CD4-positive, alpha-beta T cell treated with Interferon alpha-2 for 1 hour (primary cell): ENCODE data around the gene SH3BP5L.
"Not testable (repeated sequence)": the region's sequence is repeated elsewhere in the genome, so short reads cannot be mapped to it uniquely, and the experiment has no call there.

ENCODE experiments used
- DNase-seq, 2 donors: peaks; one replicate each; pipeline ENCODE4 v3.0.0-alpha.2; 2020 to 2022

Gene SH3BP5L

DNA sequence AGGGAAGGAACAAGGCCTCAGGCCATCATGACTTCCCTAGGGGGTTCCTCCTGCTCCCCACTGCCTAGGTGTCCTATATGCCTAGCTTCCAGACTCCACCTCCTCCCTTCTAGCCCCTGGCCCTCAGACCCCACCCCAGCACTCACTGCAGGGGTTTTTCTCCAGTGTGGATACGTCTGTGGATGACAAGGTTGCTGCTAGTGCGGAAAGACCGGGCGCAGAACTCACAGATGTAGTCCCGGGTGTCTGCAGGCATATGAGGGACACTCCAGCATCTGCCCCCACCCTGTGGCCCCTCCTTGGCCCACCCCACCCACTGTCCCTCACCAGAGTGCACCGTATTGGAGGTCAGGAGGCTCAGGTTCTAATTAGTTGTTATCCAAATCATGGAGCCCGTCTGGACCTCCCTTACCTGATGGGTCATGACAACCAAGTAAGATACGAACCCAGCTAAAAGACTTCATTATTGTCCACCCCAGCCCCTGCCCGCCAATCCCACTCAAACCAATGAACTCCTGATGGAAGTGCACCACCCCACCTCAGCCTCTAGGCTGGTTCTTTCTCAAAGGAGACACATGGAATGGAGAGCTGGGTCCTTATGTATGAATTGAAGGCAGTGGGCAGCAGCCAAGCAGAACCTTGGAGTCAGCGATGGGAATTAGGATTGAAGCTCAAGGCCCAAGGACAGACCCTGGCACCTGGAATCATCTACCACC lies 25.0 kb upstream of the SH3BP5L start:
- DNase-seq = no peak

GRCh38 chr1:248850124-248850523 lies 24.4 kb upstream of the SH3BP5L start:
- no peak for DNase-seq

- DNase-seq = no peak
Observed at GRCh38 chr1:248849637-248850036, 23.9 kb upstream of the SH3BP5L start.

- no peak for DNase-seq
Observed at GRCh38 chr1:248849152-248849551, 23.4 kb upstream of the SH3BP5L start.

GRCh38 chr1:248848602-248849001 lies 22.9 kb upstream of the SH3BP5L start:
- DNase-seq = no peak

DNA sequence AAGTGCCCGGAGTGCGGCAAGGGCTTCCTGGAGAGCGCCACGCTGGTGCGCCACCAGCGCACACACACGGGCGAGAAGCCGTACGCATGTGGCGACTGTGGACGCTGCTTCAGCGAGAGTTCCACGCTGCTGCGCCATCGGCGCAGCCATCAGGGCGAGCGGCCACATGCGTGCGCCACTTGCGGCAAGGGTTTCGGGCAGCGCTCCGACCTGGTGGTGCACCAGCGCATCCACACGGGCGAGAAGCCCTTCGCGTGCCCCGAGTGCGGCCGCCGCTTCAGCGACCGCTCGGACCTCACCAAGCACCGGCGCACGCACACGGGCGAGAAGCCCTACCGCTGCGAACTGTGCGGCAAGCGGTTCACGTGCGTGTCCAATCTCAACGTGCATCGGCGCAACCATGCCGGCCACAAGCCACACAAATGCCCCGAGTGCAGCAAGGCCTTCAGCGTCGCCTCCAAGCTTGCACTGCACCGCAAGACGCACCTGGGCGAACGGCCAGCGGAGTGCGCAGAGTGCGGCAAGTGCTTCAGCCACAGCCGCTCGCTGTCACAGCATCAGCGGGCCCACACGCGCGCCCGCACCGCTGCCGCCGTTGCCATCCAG lies 22.3 kb upstream of the SH3BP5L start:
- no peak for DNase-seq

DNA sequence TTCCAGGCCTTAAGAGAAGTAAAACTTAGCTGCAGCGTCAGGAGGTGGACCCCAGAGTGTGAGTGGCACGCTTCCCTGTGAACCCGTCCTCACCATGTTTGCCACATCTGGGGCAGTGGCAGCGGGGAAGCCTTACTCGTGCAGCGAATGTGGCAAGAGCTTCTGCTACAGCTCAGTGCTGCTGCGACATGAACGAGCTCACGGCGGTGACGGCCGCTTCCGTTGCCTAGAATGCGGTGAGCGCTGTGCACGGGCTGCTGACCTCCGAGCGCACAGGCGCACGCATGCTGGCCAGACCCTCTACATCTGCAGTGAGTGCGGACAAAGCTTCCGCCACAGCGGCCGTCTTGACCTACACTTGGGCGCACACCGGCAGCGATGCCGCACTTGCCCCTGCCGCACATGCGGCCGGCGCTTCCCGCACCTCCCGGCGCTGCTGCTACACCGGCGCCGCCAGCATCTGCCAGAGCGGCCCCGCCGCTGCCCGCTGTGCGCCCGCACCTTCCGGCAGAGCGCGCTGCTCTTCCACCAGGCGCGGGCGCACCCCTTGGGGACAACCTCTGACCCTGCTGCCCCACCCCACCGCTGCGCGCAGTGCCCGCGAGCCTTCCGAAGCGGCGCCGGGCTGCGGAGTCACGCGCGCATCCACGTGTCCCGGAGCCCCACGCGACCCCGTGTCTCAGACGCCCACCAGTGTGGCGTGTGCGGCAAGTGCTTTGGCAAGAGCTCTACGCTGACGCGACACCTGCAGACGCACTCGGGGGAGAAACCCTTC lies 21.7 kb upstream of the SH3BP5L start:
- no peak for DNase-seq

GRCh38 chr1:248844526-248844925 lies 18.8 kb upstream of the SH3BP5L start:
- no peak for DNase-seq

DNA sequence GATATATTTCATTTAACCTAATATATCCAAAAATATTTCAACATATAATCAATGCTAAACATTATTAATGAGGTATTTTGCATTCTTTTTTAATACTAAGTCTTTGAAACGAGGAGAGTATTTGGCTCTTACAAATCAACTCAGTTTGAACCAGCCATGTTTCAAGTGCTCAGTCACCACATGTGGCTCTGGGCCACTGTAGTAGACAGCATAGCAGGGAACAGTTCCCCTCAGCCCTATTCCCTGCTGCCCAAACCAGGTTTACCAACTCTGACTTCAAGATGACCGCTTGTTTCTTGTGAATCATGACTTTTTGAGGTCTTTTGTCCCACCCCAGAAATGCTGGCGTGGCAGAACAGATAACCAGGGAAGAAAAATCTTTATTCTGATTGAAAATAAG lies 18.0 kb upstream of the SH3BP5L start:
- DNase-seq = no peak

DNA sequence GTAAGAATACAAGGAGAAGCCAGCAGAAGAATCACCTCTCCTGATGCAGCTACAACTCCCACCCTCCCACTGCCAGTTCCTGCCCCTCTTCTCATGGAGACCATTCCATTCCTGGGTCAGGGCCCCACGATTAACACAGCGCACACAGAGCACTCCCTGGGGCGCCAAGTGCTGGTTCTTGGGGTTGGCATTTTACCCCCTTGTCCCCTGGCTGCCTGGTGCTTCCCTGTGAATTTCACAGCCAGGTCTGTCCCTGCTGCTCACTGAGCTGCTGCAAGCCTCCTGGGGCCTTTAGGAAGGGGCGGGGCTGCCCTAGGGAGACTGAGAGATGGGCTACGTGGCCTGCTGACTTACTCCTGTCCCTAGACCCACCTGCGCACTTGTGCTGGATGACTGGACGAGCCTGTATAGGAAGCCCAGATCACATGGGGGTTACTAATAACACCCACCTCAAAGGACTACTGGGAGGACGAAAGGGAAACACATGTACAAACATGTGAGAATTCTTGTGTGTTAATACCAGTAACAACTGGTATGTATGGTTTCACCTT lies 17.1 kb upstream of the SH3BP5L start:
- DNase-seq = no peak

- DNase-seq = peak; percentile 47 to 66
Observed at GRCh38 chr1:248841702-248842395, 16.1 kb upstream of the SH3BP5L start.

- DNase-seq = no peak
Observed at GRCh38 chr1:248840946-248841345, 15.2 kb upstream of the SH3BP5L start.

GRCh38 chr1:248839168-248839555 lies 13.4 kb upstream of the SH3BP5L start:
- no peak for DNase-seq

DNA sequence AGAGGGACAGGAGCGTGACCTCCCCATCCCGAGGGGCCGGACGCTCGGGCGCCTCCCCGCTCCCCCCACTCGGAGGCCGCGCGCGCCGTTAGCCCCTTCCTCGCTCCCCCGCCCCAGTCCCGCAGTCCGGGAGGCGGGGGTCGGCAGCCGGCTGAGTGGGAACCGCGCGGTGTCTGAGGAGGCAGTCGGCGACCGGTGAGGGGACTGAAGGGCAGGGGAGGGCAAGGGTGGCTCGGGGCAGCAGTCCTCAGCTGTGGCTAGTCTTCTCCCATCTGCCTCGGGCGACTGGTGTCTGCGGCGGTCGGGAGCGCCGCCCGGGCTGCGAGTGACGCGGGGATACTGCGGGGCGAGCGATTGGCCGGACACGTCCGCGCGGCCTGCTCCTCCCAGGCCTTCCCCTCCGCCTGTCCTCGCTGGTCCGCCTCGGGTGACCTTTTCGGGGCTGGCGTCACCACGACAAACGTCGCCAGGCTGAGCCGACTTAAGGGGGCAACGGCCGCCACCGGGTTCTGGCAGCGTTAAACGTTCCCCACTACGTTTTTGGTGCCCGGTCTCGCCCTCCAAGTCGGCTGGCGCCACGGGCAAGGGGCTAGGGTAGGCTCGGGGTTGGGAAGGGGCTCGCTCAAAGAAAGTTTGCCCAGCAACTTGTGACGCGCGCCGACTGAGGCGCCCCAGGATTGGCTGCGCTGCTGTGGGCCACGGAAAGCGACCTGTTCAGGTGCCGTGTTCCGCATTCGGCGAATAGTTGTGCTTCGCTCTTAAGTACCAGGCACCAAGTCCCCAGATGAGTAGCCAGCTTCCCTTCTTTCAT lies 12.8 kb upstream of the SH3BP5L start:
- peak; percentile 90 to 92 for DNase-seq

GRCh38 chr1:248837781-248838356 lies 12.2 kb upstream of the SH3BP5L start, which contains the start of gene ZNF672:
ZNF672 (plus strand) TSS chr1:248838224; CDS start chr1:248847275, 9,051 bp downstream.
- DNase-seq = peak; percentile 95 to 96

DNA sequence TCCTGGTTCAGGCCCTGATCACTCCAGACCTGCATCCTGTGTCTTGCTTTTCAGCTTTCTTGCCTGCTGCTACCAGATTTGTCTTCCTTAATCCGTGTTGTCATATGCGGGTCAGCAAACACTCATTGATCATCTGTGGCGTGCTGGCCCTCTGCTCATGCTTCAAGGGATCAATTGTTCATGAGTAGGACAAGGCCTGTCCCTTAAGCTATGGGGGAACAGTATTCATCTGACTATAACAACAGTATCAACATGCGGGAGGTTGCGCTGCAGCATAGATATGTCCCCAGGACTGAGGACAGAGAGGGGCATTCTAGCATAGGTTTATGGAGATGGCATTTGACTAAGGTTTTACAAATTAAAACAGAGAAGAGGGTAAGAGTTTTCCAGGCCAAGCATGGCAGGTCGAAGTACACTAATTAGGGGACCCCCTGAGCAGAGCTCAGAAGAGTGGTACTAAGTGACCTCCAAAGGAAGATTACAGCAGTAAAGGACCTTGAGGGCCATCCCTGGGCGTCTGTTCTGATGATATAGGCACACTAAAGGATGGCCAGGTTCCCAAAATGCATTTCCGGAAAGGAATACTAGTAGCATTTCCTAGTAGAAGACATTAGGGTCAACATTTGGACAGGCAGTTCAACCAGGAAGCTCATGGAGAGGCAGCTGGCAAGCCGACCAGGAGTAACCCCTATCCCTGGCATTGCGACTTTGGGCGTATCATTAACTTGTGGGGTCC lies 11.5 kb upstream of the SH3BP5L start:
- DNase-seq = no peak

DNA sequence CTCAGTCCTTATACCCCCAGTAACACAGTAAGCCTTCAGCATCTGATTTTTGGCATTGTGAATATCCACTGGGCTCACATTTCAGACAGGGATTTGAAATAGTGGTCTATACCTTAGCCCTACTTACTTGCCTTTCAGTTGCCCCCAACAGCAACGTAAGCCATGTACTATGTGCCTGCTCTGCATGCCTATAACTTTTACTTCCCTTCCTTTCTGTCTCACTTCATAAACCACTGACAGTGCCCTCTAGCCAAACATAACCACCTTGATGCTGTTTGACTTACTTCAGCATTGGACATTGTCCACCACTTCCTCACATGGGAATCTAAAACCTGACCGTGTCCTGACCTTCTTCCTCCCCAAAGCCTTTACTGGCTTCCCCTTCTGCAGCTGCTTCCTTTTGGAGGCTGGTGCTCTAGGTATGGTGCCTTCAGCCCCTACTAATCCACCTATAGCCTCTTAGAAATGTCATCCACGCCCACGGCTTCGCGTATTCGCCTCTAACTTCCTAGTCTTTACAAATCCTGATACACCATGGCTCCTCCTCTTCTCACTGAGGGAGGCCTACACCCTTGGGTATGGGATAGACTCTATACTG lies 8.7 kb upstream of the SH3BP5L start:
- no peak for DNase-seq

GRCh38 chr1:248831842-248832241 lies 6.1 kb upstream of the SH3BP5L start:
- no peak for DNase-seq

GRCh38 chr1:248830718-248831017 lies 5.0 kb upstream of the SH3BP5L start:
- DNase-seq = not testable (repeated sequence)

DNA sequence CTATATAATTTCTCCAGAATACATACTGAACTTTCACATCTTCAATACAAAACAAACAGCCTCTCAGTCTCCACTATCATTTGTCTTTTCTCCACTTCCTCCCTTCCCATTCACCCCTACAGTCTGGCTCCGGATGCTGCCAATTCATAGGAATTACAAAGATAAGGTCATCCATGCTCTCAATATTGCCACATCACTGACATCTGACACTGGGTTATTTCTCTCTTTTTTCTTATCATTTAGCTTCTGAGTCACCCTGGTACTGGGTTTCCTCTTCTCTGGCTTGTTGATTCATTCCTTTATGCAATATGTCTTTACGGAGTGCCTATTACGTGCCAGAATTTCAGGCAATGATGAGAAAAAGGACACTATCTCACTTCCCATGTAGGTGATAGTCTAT lies 3.1 kb upstream of the SH3BP5L start:
- no peak for DNase-seq

DNA sequence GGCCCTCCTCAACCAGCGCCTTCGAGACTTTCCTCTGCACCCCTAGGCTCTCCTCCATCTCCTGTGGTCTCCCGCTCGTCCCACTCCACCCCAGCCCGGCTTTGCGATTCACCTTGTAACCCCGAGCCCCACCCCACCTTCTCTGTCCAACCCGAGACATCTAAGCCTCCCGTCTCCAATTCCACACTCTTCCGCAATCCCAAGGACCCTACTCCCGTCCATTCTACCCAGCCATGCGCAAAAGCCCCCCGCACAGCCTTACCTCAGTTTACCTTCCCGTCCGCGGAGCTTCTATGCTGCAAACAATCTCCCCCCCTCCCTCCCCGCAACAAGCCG lies 174 bp downstream of the SH3BP5L start:
- no peak for DNase-seq
